H9 (cell line): Measurements from ENCODE around the gene LDLRAD4. TPM values are rescaled to one million over a fixed set of nuclear protein-coding genes. Genes with fewer than 3 reads are reported as not detected.

Experiments used
- DNase-seq: peaks from one replicate; pipeline ENCODE4 v3.0.0-alpha.2; 2017
- H2AFZ ChIP-seq: one replicate; pipeline ENCODE4 v1.6.1; 2013; ENCODE audit warnings: mild to moderate bottlenecking, low read length, control low read depth, moderate library complexity
- H2AK5ac ChIP-seq: 2 replicates; pipeline ENCODE4 v1.6.1; 2013; ENCODE audit warnings: low read length, control low read depth, mixed read lengths; ENCODE audit not compliant: insufficient read length
- H2BK120ac ChIP-seq: one replicate; pipeline ENCODE4 v1.6.1; 2013; ENCODE audit warnings: low read depth, mild to moderate bottlenecking, low read length, control low read depth, inconsistent platforms; ENCODE audit not compliant: poor library complexity, severe bottlenecking
- H2BK12ac ChIP-seq: 2 replicates; pipeline ENCODE4 v1.6.1; 2013; ENCODE audit warnings: low read length, control low read depth, mixed read lengths, low read depth; ENCODE audit not compliant: insufficient read length
- H2BK15ac ChIP-seq: 2 replicates; pipeline ENCODE4 v1.6.1; 2013; ENCODE audit warnings: low read depth, low read length, control low read depth
- H2BK20ac ChIP-seq: one replicate; pipeline ENCODE4 v1.6.1; 2013; ENCODE audit warnings: low read depth, mild to moderate bottlenecking, low read length, control low read depth, inconsistent platforms; ENCODE audit not compliant: poor library complexity, severe bottlenecking
- H2BK5ac ChIP-seq: 2 replicates; pipeline ENCODE4 v1.6.1; 2013; ENCODE audit warnings: low read length, control low read depth, mixed read lengths; ENCODE audit not compliant: insufficient read length
- H3K14ac ChIP-seq: 2 replicates; pipeline ENCODE4 v1.6.1; 2013; ENCODE audit warnings: low read length, control low read depth; ENCODE audit not compliant: insufficient read depth
- H3K18ac ChIP-seq: 2 replicates; pipeline ENCODE4 v1.6.1; 2013; ENCODE audit warnings: low read depth, mild to moderate bottlenecking, mixed read lengths, low read length, control low read depth; ENCODE audit not compliant: insufficient read length
- H3K23ac ChIP-seq: 2 replicates; pipeline ENCODE4 v1.6.1; 2013; ENCODE audit warnings: low read length, control low read depth, mixed read lengths, low read depth; ENCODE audit not compliant: insufficient read length
- H3K23me2 ChIP-seq: 2 replicates; pipeline ENCODE4 v1.6.1; 2013; ENCODE audit warnings: low read depth, mild to moderate bottlenecking, mixed read lengths, low read length, control low read depth; ENCODE audit not compliant: insufficient read length, poor library complexity, severe bottlenecking
- H3K27ac ChIP-seq: 2 replicates; pipeline ENCODE4 v1.5.1; 2013; ENCODE audit warnings: low read length, control low read depth, mixed read lengths, low read depth; ENCODE audit not compliant: insufficient read length
- H3K27me3 ChIP-seq: 2 replicates; pipeline ENCODE4 v1.6.1; 2013; ENCODE audit warnings: low read length, control low read depth, inconsistent platforms; ENCODE audit not compliant: insufficient read depth
- H3K4ac ChIP-seq: 2 replicates; pipeline ENCODE4 v1.6.1; 2013; ENCODE audit warnings: low read depth, mild to moderate bottlenecking, control low read depth, inconsistent platforms, low read length, moderate library complexity
- H3K4me1 ChIP-seq: 2 replicates; pipeline ENCODE4 v1.6.1; 2013; ENCODE audit warnings: low read length, control low read depth, inconsistent platforms; ENCODE audit not compliant: insufficient read depth
- H3K4me2 ChIP-seq: 2 replicates; pipeline ENCODE4 v1.6.1; 2013; ENCODE audit warnings: low read length, control low read depth, mixed read lengths; ENCODE audit not compliant: insufficient read length, insufficient read depth
- H3K56ac ChIP-seq: 2 replicates; pipeline ENCODE4 v1.6.1; 2013; ENCODE audit warnings: low read depth, mild to moderate bottlenecking, mixed read lengths, low read length, control low read depth; ENCODE audit not compliant: insufficient read length
- H3K79me1 ChIP-seq: 2 replicates; pipeline ENCODE4 v1.6.1; 2013; ENCODE audit warnings: low read depth, mild to moderate bottlenecking, moderate library complexity, low read length, control low read depth, inconsistent platforms; ENCODE audit not compliant: insufficient read depth, poor library complexity, severe bottlenecking
- H3K79me2 ChIP-seq: 2 replicates; pipeline ENCODE4 v1.6.1; 2013; ENCODE audit warnings: low read length, control low read depth, inconsistent platforms; ENCODE audit not compliant: insufficient read depth
- H3K9ac ChIP-seq: 2 replicates; pipeline ENCODE4 v1.6.1; 2013; ENCODE audit warnings: low read length, control low read depth, mixed read lengths; ENCODE audit not compliant: insufficient read length; ENCODE audit errors: extremely low read depth
- H3K9me3 ChIP-seq: one replicate; pipeline ENCODE4 v1.6.1; 2013; ENCODE audit warnings: low read depth, low read length, inconsistent platforms; ENCODE audit not compliant: control insufficient read depth
- H3T11ph ChIP-seq: one replicate; pipeline ENCODE4 v1.6.1; 2013; ENCODE audit warnings: mild to moderate bottlenecking, low read length, control low read depth, inconsistent platforms
- H4K20me1 ChIP-seq: one replicate; pipeline ENCODE4 v1.6.1; 2013; ENCODE audit not compliant: control insufficient read depth, insufficient read length, insufficient read depth
- H4K5ac ChIP-seq: 2 replicates; pipeline ENCODE4 v1.6.1; 2013; ENCODE audit warnings: low read depth, mild to moderate bottlenecking, mixed read lengths, low read length, control low read depth; ENCODE audit not compliant: insufficient read length
- H4K8ac ChIP-seq: replicated peaks from 2 replicates; pipeline ENCODE4 v1.6.1; 2013; ENCODE audit warnings: low read length, control low read depth, mixed read lengths, low read depth; ENCODE audit not compliant: insufficient read length
- H4K91ac ChIP-seq: 2 replicates; pipeline ENCODE4 v1.6.1; 2013; ENCODE audit warnings: low read depth, mild to moderate bottlenecking, moderate library complexity, mixed read lengths, low read length, control low read depth; ENCODE audit not compliant: insufficient read length
- H3K27ac Mint-ChIP-seq, 3 experiments: 2 replicates in 2 of 3; 3 replicates in 1 of 3; pipeline ENCODE4 v1.8.0; 2020 to 2021; ENCODE audit warnings: mixed read lengths in 3 of 3, mild to moderate bottlenecking in 1 of 3, moderate library complexity in 1 of 3
- H3K27me3 Mint-ChIP-seq: 2 replicates; pipeline ENCODE4 v1.8.0; 2021; ENCODE audit warnings: low read depth, mild to moderate bottlenecking, moderate library complexity, mixed read lengths
- H3K36me3 Mint-ChIP-seq, 3 experiments: 2 replicates in 2 of 3; 3 replicates in 1 of 3; pipeline ENCODE4 v1.8.0; 2020 to 2021; ENCODE audit warnings: low read depth in 3 of 3, mixed read lengths in 3 of 3; ENCODE audit not compliant: insufficient read depth in 1 of 3
- H3K4me1 Mint-ChIP-seq, 2 experiments: 2 replicates each; pipeline ENCODE4 v1.8.0; 2020; ENCODE audit warnings: mixed read lengths in 2 of 2
- H3K4me3 Mint-ChIP-seq, 2 experiments: 2 replicates in 1 of 2; 3 replicates in 1 of 2; pipeline ENCODE4 v1.8.0; 2020 to 2021; ENCODE audit warnings: mild to moderate bottlenecking in 2 of 2, mixed read lengths in 2 of 2, moderate library complexity in 1 of 2
- H3K9me3 Mint-ChIP-seq, 2 experiments: 2 replicates in 1 of 2; 3 replicates in 1 of 2; pipeline ENCODE4 v1.8.0; 2020; ENCODE audit warnings: mild to moderate bottlenecking in 2 of 2, mixed read lengths in 2 of 2, moderate library complexity in 1 of 2
- CTCF ChIP-seq: fragments of 200-600 bp; sonication (generic); conservative IDR thresholded peaks from 3 replicates; pipeline ENCODE4 v1.8.0; 2021; ENCODE audit warnings: antibody characterized with exemption, mild to moderate bottlenecking
- WGBS: extraction: QIAGEN DNeasy Blood & Tissue Kit; methylation state at CpG from one replicate; pipeline ENCODE4 v1.1.7; 2013; ENCODE audit warnings: missing lambda C conversion rate, low lambda C conversion rate, mixed read lengths; ENCODE audit not compliant: insufficient read length; ENCODE audit errors: extremely low coverage; 5-methylcytosine and 5-hydroxymethylcytosine counted together
- total RNA-seq: library from RNA; stranded (reverse); gene quantifications from 2 replicates; pipeline ENCODE4 v1.2.1, GENCODE V29; 2021

The LDLRAD4 gene
- total RNA-seq, 1 experiment from 2014 or later = 3.9 TPM

- Histone ChIP-seq H2BK120ac (no peak overlapping the region), H2BK20ac (no peak overlapping the region), H4K5ac (no peak overlapping the region), H3K4me1 (no peaks in the 10 kb centered on the region), H3K79me1 (no peaks in the 10 kb centered on the region), H3K4ac (no peak overlapping the region), H3K14ac (no peak overlapping the region), H2BK12ac (no peak overlapping the region), H2AFZ (no peak overlapping the region), H3K18ac (no peak overlapping the region), H4K8ac (no peak overlapping the region), H4K20me1 (no peaks in the 10 kb centered on the region), H3K79me2 (no peaks in the 10 kb centered on the region), H4K91ac (no peak overlapping the region), H3K4me2 (no peak overlapping the region), H2BK5ac (no peak overlapping the region), H3K27me3 (peaks cover 16% of the 10 kb centered on the region; the same call in 1 of the 2 replicates), H3K23ac (no peak overlapping the region), H2BK15ac (no peak overlapping the region), H3K27ac (no peak overlapping the region), H3K9ac (no peak overlapping the region), H3T11ph (no peak overlapping the region), H3K9me3 (no peaks in the 10 kb centered on the region), H3K56ac (no peak overlapping the region), H3K23me2 (peaks cover 14% of the 10 kb centered on the region), H2AK5ac (no peak overlapping the region)
- Mint-ChIP-seq H3K27ac (no peak overlapping the region), H3K36me3 (peaks cover 0 to 2% (median 0%) of the 10 kb centered on the region in 3 experiments; a peak in 2 of 7 replicates), H3K27me3 (peaks cover 39% of the 10 kb centered on the region), H3K9me3 (peaks cover 0 to 1% of the 10 kb centered on the region in 2 experiments; a peak in 2 of 5 replicates), H3K4me3 (no peak overlapping the region), H3K4me1 (peaks cover 11 to 15% of the 10 kb centered on the region in 2 experiments)
- TF ChIP-seq CTCF = no peak
- WGBS = no CpG with 5 or more reads among the region's 1 CpG
- no peak for DNase-seq
Measured at GRCh38 chr18:13214609-13215008, 4.0 kb upstream of the LDLRAD4 start.
